ENCODE data around the gene PRPF31.

DNA sequence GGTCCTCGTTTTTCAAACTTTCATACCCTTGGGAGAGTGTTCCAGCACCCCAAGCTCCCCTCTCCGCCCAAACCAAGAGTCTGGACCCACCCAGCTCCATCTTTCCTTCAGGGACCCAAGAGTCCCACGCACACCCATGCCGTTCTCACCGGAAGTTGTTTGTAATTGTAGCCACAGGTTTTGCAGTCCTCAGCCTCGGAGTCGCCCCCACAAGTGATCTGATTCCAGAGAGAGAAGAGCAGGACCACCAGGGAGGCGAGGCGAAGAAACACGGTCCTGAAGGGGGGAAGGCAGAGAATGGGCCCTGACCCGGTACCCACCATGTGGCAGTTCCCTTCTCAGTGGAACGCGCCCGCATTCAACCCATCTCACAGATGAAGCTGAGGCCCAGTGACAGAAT is 47.3 kb downstream of the PRPF31 start:
- TF ChIP-seq, protein P1, sequence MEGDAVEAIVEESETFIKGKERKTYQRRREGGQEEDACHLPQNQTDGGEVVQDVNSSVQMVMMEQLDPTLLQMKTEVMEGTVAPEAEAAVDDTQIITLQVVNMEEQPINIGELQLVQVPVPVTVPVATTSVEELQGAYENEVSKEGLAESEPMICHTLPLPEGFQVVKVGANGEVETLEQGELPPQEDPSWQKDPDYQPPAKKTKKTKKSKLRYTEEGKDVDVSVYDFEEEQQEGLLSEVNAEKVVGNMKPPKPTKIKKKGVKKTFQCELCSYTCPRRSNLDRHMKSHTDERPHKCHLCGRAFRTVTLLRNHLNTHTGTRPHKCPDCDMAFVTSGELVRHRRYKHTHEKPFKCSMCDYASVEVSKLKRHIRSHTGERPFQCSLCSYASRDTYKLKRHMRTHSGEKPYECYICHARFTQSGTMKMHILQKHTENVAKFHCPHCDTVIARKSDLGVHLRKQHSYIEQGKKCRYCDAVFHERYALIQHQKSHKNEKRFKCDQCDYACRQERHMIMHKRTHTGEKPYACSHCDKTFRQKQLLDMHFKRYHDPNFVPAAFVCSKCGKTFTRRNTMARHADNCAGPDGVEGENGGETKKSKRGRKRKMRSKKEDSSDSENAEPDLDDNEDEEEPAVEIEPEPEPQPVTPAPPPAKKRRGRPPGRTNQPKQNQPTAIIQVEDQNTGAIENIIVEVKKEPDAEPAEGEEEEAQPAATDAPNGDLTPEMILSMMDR (optimal IDR thresholded peaks at IDR 0.05 in 1 of 3, IDR thresholded peaks at IDR 0.05 in 1 of 3, conservative IDR thresholded peaks at IDR 0.05 in 1 of 3; ENCODE audit: extremely low read depth in 1 of 3, insufficient read depth in 2 of 3, low read length in 3 of 3) = no peak
- no peak for TF ChIP-seq EZH2 (IDR thresholded peaks at IDR 0.05; ENCODE audit: low read length)

Measured in keratinocyte (primary cell).